Left hindlimb (tissue), 1 donor: ENCODE results near the gene CPTP.

Source experiments
- DNase-seq: peaks from one replicate; pipeline ENCODE4 v3.0.0-alpha.2; 2018

The CPTP gene

DNA sequence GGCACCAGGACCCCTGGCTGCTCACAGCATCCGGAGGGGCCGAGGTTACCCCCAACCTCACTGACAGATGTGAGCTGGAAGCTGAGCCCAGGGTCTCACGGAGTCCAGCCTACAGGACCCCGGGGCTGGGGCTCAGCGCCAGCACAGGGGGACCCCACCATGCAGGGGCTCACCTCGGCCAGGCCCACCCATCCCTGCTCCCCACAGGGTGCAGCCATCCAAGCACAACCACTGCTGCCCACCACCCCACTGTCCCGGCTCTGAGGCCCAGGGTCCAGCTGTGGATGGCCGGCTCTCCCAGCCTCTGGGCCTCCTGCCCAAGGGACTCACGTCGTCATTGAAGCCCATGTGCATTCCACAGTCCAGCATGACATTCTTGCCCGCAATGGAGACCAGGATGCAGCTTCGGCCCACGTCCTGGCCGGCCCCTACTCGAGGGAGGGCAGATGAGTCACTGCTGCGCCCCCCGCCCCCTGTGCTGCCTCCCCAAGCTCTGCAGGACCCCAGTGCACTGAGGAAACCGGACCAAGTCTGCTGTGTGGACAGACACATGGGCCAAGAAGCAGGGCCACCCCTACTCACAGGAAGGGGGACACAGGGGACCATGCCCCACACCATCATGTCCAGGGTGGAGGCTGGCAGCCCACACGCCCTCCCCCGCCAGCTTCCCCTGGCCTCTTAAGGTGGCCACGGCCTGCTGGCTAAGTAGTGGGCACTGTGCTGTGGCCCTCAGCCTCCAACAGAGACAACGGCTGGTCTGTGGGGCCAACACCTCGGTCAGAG is 3.7 kb upstream of the CPTP start:
- no peak for DNase-seq

DNA sequence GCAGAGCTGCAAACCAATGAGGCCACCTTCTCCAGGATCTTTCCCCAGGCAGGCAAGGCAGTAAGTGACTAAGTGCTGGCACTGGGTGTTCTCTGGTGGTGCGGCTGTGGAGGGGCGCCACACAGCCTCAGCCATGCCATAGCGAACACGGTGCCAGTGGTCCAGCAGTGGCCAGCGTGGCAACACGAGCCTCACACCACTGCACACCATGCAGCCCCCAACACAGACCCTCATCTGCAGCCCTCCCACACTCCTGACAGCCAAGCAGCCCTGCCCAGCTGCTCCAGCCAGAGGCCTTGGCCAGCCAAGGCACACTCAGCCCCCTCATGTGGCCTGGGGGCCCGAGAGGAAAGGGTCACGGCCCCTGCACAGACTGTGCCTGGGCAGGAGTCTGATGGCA is 3.1 kb upstream of the CPTP start:
- no peak for DNase-seq

DNA sequence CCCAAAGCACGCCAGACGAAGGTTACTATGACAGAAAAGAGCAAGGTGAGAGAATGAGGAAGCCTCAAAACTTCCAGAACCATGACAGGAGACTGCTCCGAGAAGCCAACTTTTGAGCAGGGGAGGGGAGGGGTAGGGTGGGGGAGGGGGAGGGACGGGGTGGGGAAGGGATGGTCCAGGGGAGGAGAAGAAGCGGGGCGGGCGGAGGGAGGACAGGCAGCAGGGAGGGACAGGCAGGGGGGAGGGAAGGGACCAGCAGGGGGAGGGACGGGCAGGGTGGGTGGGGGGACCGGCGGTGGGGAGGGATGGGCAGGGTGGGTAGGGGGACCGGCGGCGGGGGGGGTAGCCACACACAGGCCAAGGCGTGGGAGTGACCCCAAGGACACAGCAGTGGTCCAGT is 2.2 kb upstream of the CPTP start:
- no peak for DNase-seq

DNA sequence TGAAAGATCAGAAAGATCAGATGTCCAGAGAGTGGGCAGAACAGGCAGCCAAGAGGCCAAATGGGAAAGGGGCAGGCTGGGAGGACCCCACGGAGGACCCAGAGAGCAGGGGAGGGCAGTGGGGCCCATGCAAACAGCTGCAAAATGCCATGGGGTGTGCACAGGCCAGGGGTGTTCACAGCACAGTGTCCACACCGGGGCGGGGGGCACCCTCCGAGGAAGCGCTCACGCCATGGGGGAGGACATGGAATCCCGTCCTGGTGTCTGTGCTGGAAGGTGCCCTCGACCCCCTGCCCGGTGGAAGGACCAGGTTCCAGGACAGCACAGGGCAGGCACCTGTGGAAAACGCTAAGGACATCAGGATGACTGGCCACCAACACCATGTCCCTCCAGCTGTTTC is 1.6 kb upstream of the CPTP start:
- DNase-seq: no peak

DNA sequence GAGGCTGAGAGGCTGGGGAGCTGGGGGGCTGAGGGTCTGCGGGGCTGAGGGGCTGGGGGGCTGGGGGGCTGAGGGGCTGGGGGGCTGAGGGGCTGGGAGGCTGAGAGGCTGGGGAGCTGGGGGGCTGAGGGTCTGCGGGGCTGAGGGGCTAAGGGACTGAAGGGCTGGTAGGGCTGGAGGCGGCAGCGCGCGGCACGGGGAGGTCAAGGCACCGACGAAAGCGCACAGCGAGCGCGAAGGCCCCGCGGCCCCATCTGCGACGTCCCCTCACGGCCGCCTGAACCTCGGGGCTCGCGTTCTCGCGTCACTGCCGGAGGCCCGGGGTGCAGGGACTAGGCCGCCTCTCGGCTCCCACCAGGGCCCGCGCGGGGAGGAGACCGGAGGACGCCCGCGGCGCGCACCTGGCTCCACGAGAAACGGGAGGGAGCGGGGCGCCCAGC is 498 bp upstream of the CPTP start:
- no peak for DNase-seq

DNA sequence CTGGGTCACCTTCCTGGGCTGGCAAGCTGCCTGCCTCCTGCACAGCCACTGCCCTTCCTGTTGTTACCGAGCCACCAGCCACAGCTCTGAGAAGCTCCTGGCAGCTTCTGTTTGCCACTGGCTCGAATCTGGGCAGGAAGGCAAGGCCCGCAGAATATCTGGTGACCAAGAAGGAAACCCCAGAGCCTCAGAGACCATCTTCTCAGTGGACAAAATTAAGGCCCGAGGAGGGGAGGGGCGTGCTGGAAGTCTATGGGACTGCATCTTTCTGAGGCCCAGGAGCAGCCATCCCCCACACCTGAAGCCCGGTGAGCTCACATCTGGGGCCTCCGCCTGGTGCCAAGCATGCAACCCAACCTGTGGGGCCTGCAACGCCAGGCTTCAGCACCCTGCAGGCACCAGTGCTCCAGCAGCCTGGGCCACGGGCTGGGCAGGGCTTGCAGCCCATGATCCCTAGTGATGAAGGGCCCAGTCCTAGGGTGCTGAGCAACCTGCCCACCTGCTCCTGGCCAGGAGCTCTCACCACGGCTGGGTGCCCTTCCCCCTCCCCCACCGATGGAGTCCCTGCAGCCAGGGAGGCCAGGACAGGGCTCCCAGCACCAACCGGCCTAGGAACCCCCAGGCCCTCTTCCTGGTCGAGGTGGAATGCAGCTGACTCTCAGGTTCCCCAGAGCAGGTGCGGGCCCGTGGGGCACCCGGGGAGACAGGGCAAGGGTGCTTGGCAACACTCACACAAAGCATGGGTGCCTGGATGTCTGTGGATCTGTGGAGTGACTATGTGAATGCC is 879 bp downstream of the CPTP start:
- no peak for DNase-seq

DNA sequence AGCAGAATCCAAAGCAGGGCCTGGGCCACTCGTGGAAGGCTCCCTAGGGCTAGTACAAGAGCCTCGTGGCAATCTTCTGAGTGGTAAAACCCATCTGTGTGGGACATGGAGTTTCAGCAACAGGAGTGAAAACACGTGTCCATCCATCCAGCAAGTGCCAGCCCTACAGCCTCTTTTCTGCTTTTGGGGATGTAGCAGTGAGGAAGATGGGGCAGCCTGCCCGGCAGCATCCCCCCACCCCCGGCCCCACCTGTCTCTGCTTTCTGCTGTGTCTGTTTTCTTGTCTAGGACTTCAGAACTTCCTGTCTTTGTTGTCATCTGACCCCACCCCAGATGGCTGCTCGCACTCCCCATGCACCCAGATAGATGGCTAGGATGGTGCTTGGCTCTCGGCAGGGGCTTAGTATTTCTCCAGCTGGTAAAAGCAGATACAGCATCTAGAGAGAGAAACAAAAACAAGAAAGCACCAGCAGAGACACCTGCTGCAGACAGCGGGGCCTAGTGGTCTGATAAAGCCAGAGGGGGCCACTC is 1.5 kb downstream of the CPTP start:
- no peak for DNase-seq

DNA sequence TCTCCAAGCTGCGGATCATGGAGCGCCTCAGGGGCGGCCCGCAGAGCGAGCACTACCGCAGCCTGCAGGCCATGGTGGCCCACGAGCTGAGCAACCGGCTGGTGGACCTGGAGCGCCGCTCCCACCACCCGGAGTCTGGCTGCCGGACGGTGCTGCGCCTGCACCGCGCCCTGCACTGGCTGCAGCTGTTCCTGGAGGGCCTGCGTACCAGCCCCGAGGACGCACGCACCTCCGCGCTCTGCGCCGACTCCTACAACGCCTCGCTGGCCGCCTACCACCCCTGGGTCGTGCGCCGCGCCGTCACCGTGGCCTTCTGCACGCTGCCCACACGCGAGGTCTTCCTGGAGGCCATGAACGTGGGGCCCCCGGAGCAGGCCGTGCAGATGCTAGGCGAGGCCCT is 2.7 kb downstream of the CPTP start:
- DNase-seq: no peak

DNA sequence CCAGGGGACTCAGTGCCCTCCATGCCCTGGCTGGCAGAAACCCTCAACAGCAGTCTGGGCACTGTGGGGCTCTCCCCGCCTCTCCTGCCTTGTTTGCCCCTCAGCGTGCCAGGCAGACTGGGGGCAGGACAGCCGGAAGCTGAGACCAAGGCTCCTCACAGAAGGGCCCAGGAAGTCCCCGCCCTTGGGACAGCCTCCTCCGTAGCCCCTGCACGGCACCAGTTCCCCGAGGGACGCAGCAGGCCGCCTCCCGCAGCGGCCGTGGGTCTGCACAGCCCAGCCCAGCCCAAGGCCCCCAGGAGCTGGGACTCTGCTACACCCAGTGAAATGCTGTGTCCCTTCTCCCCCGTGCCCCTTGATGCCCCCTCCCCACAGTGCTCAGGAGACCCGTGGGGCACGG is 3.7 kb downstream of the CPTP start:
- no peak for DNase-seq

DNA sequence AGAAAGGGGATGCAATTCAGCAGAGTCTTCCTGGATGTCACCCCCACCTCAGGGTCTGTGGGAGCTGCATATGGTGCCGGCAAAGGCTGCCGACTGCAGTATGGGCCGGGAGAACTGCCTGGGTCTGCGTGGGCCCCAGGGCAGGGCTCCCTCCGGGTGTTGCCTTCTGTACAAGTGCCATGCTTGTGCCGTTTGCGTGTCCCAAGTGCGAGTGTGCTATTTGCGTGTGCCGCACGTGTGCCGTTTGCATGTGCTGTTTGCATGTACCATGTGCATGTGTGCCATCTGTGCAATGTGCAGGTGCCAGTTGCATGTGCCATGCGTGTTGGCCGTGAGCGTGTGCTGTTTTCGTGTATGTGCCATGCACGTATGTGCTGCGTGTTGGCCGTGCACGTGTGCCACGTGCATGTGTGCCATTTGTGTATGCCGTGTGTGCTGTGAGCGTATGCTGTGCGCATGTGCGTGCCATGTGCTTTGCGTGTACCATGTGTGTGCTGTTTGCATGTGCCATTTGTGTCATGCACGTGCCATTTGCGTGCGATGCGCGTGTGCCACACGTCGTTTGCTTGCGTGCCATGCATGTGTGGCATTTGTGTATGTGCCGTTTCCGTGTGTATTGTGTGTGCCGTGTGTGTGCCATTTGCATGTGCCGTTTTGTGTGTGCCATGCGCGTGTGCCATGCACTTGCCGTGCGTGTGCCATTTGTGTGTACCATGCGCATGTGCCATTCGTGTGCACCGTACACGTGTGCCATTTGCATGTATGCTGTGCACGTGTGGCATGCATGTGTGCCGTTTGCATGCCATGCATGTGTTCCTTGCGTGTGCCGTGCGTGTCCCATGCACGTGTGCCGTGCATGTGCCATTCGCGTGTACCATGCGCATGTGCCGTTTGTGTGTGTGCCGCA is 5.0 kb downstream of the CPTP start:
- no peak for DNase-seq

DNA sequence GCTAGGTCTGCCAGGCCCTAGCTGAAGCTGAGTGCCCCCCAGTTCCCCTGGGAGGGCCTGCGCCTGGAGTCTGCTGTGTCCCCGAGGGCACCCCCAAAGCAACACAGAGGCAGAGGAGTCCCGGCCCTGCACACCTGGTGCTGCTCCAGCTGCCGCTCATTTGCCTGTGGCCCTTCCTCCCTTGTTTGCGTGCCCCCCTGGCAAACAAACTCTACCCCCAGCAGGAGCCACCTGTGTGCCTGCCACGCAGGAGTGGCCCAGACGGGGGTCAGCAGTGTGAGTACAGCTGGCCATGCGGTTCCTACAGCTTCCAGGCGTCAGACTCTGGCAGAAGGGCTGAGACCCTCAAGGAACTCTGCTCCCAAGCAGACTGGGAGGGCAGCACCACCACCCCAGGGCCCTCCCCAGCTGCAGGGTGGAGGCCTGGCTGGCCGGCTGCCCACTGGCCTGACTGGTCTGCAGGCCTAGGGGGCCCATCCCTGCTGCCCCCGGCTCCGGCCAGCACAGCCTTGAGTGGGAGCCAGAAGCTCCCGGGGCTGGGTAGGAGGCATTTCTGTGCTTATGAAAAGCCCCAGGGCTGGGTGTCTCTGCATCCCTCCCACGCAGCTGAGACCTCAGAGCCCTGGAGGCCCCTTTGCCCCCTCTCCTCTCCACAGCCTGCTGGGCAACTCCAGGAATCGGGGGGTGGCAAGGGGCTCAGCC is 5.9 kb downstream of the CPTP start:
- no peak for DNase-seq

DNA sequence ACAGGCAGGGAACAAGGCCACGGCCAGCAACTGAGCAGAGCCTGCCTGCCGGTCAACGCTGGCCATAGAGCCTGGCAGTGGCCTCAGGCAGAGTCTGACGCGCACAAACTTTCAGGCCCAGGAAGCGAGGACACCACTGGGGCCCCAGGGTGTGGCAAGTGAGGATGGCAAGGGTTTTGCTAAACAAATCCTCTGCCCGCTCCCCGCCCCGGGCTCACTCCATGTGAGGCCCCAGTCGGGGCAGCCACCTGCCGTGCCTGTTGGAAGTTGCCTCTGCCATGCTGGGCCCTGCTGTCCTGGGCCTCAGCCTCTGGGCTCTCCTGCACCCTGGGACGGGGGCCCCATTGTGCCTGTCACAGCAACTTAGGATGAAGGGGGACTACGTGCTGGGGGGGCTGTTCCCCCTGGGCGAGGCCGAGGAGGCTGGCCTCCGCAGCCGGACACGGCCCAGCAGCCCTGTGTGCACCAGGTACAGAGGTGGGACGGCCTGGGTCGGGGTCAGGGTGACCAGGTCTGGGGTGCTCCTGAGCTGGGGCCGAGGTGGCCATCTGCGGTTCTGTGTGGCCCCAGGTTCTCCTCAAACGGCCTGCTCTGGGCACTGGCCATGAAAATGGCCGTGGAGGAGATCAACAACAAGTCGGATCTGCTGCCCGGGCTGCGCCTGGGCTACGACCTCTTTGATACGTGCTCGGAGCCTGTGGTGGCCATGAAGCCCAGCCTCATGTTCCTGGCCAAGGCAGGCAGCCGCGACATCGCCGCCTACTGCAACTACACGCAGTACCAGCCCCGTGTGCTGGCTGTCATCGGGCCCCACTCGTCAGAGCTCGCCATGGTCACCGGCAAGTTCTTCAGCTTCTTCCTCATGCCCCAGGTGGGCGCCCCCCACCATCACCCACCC is 6.7 kb downstream of the CPTP start, which contains the start of gene TAS1R3:
TSS of gene TAS1R3 (plus strand) at position 213 of the 898 bp plus-strand sequence. CDS start at position 279, 66 bp downstream.
- no peak for DNase-seq

DNA sequence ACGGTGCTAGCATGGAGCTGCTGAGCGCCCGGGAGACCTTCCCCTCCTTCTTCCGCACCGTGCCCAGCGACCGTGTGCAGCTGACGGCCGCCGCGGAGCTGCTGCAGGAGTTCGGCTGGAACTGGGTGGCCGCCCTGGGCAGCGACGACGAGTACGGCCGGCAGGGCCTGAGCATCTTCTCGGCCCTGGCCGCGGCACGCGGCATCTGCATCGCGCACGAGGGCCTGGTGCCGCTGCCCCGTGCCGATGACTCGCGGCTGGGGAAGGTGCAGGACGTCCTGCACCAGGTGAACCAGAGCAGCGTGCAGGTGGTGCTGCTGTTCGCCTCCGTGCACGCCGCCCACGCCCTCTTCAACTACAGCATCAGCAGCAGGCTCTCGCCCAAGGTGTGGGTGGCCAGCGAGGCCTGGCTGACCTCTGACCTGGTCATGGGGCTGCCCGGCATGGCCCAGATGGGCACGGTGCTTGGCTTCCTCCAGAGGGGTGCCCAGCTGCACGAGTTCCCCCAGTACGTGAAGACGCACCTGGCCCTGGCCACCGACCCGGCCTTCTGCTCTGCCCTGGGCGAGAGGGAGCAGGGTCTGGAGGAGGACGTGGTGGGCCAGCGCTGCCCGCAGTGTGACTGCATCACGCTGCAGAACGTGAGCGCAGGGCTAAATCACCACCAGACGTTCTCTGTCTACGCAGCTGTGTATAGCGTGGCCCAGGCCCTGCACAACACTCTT is 7.6 kb downstream of the CPTP start:
- no peak for DNase-seq

DNA sequence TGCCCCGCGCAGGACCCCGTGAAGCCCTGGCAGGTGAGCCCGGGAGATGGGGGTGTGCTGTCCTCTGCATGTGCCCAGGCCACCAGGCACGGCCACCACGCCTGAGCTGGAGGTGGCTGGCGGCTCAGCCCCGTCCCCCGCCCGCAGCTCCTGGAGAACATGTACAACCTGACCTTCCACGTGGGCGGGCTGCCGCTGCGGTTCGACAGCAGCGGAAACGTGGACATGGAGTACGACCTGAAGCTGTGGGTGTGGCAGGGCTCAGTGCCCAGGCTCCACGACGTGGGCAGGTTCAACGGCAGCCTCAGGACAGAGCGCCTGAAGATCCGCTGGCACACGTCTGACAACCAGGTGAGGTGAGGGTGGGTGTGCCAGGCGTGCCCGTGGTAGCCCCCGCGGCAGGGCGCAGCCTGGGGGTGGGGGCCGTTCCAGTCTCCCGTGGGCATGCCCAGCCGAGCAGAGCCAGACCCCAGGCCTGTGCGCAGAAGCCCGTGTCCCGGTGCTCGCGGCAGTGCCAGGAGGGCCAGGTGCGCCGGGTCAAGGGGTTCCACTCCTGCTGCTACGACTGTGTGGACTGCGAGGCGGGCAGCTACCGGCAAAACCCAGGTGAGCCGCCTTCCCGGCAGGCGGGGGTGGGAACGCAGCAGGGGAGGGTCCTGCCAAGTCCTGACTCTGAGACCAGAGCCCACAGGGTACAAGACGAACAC is 8.3 kb downstream of the CPTP start:
- no peak for DNase-seq

DNA sequence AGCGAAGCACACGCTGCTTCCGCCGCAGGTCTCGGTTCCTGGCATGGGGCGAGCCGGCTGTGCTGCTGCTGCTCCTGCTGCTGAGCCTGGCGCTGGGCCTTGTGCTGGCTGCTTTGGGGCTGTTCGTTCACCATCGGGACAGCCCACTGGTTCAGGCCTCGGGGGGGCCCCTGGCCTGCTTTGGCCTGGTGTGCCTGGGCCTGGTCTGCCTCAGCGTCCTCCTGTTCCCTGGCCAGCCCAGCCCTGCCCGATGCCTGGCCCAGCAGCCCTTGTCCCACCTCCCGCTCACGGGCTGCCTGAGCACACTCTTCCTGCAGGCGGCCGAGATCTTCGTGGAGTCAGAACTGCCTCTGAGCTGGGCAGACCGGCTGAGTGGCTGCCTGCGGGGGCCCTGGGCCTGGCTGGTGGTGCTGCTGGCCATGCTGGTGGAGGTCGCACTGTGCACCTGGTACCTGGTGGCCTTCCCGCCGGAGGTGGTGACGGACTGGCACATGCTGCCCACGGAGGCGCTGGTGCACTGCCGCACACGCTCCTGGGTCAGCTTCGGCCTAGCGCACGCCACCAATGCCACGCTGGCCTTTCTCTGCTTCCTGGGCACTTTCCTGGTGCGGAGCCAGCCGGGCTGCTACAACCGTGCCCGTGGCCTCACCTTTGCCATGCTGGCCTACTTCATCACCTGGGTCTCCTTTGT is 9.1 kb downstream of the CPTP start:
- DNase-seq: no peak

DNA sequence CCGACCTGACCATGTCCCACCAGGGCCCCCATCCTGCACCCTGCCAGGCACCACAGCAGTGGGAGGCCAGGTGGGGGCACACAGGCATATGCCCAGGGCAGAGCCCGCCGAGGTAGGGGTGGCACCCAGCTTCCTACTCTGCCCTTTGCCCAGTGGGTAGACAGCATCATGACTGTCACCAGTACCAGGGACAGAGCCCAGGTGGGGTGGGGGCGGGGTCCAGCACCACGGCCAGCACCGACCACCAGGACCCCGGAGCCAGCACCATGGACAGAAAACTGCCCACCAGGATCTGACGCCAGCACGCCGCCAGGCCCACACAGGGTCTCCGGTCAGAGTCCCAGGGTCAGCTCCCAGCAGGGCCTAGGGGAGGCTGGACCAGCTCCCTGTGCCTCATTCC is 10.2 kb downstream of the CPTP start:
- DNase-seq: no peak

DNA sequence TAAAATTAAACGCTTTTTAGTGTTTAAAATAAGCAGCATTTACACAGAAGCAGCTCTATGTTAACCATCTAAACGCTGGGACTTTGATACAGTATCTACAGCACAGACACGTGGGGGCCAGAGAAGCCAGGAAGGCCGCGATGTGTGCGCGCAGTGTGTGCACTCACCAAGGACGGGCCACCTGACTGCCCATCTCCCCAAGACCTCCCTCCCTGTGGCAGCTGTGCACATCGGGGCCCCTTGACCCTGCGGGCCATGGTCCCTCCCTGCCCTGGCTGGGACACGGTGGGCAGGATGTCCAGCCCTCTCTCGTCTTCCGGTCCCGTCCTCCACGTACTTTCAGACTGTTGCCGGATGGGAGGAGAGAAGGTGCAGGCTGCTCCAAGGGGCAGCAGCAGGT is 10.7 kb downstream of the CPTP start:
- no peak for DNase-seq

DNA sequence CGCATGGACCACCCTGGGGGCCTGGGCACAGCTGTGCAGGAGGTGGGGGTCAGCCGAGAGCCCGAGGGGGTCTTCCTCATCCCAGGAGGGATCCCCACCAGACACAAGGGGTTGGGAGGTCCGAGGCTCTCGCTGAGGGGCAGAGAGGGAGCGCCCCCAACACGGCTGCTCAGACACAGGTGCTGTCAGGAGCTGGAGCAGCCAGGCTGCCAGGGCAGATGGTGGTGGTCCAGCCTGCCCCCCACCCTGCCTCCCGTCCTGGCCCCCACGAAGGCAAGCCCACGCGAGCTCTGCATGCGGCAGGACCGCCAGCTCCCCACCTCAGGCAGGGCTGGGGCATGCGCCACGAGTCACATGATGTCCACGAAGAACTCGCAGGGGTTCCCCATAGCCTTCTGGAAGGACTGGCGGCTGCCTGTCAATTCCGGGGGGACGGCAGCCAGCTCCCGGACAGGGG is 11.2 kb downstream of the CPTP start:
- no peak for DNase-seq

DNA sequence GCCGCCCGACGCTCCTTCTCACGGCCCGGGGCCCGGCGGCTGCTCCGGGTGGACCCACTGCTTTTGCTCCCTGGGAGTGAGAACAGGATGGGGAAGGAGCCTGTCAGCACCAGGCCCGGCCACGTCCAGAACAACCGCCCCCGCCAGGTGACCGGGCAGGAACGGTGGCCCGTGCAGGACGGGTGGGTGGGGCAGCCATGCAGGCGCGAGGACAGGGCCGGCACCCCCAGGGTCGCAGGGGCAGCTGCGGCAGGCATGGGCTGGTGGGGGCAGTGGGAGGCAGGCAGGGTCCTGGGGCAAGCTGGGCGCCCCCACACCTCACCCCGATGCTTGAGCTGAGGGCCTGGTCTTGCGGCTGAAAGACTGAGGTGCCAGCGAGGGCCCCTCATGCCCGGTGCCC is 11.8 kb downstream of the CPTP start:
- DNase-seq: no peak
